HG03575 (cell line): Measurements from ENCODE around the gene WSB2.
"Not testable (repeated sequence)": the region's sequence is repeated elsewhere in the genome, so short reads cannot be mapped to it uniquely, and the experiment has no call there.

Experiments
- ATAC-seq: cut with Tn5 transposase; IDR thresholded peaks from one replicate; pipeline ENCODE4 v1.9.1; 2021; ENCODE audit not compliant: unreplicated experiment, insufficient number of reproducible peaks, low FRiP score; ENCODE audit errors: extremely low read depth

WSB2 gene

DNA sequence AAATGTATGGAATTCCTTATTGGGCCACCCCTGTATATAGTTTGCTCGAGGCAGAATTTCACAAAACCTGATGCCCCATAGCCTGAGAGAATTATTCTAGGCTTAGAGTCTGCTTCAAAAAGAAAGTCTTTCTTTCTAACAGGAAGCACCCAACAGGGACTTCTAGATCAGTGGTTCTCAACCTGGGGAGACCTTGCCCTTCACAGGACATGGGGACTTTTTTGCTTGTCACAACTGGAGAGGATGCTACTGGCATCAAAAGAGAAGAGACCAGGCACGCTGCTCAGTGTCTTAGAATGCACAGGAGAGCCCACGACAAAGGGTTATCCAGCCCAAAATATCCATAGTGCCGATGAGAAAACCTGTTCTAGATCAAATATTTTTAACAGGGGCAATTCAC, 18.9 kb downstream of the WSB2 start:
- no peak for ATAC-seq

DNA sequence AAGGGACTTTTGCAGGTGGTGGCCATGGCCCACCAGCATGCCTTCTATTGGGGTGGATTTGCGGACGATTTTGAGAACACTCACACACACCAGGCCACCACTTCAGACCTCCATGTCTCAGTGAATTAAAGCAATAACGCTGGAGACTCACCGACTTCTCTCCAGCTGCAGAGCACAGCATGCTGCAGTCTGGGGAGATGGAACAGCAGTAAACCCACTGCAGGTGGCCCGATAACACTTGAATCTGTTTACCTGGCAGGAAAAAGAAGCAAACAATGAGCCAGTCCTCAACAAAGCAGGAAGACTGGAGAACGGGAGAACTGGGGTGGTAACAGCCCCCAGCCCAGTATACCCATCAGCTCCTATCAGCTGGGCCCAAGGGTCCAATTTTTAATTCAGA, 22.8 kb downstream of the WSB2 start:
- ATAC-seq = no peak

GRCh38 chr12:118036672-118037411, 24.1 kb downstream of the WSB2 start:
- ATAC-seq = no peak

GRCh38 chr12:118035190-118036041, 25.6 kb downstream of the WSB2 start:
- peak; percentile 85 for ATAC-seq

DNA sequence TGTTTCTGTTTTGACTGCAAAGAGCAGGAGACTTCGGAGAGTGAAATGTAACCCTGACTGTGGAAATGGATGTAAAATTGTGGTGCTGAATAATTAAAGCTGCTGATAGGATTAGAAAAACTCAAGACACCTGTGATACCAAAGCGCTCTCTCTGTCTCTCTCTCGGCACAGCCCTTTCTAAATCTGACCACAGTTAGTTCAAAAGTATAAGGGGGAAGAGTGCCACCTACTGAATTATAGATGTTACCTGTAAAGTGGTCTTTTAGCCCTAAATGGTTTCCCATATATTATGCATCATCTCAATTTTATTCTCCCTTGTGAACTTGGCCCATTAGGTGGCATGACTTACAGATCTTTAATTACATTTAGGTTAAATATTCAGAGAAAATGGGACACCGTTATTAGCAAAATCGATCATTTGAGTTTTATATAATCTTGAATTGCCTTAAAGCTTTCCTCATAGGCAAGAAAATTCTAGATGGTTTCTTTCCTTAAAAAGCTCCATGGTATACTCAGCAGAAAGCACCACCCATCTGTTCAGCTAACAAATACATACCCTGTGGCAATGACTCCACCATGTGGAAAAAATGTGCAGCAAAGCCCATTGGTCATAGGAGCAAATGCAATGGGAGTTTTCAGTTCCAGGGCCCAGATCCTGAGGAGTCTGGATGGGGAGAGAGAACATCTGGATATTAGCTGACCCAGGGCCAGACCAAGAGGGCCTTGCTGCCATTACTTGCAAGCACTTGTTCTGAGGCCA, 26.4 kb downstream of the WSB2 start:
- ATAC-seq = no peak

- no peak for ATAC-seq
Observed at GRCh38 chr12:118033902-118034301, 27.1 kb downstream of the WSB2 start.

- ATAC-seq = no peak
Observed at GRCh38 chr12:118033323-118033722, 27.7 kb downstream of the WSB2 start.

- ATAC-seq = no peak
Observed at GRCh38 chr12:118032188-118032587, 28.8 kb downstream of the WSB2 start.

GRCh38 chr12:118029166-118029565, 31.8 kb downstream of the WSB2 start:
- no peak for ATAC-seq

DNA sequence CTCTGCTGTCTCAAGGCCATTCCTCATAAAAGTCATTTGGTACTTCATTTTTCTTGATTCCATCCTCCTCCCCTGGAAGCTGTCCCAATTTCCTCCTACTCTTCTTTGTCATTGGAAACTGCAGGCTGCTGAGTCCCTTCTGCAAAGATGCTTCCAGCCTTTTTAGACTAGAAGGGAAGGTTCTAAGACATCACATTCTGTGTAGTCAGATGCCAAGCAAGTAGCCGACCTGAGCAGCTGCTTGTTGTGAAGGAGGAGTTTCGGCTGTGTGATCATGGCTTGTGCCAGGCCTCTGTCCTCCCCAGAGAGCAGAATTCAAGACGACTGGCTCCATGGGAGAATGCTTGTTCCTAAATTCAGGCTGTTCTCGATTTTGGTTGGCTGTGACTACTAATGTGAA, 35.8 kb downstream of the WSB2 start:
- ATAC-seq = no peak

DNA sequence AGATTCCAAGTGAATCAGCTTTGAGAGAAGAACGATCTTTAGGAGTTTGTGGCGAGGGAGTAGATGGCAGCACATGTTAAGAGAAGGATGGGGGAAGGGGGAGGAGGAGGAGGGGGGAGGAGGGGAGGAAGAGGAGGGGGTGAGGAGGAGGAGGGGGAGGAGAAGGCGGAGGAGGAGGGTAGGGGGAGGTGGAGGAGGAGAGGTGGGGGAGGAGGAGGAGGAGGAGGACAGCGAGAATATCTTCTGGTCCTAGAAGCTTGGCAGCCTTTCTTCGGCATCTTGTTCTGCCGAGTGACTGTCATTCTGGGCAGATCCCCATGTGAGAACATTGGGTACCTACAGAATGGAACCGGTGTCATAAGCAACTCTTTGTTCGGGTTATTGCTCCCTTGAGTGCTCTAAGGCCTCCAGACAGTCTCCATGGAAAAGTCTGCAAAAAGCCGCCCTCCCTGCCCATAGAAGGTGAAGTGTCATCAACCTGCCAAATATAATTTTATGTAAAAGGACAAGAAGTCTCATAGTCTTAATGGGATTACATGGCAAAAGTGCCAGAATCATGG, 37.6 kb downstream of the WSB2 start:
- no peak for ATAC-seq

GRCh38 chr12:118022728-118023109, 38.3 kb downstream of the WSB2 start:
- ATAC-seq = no peak

DNA sequence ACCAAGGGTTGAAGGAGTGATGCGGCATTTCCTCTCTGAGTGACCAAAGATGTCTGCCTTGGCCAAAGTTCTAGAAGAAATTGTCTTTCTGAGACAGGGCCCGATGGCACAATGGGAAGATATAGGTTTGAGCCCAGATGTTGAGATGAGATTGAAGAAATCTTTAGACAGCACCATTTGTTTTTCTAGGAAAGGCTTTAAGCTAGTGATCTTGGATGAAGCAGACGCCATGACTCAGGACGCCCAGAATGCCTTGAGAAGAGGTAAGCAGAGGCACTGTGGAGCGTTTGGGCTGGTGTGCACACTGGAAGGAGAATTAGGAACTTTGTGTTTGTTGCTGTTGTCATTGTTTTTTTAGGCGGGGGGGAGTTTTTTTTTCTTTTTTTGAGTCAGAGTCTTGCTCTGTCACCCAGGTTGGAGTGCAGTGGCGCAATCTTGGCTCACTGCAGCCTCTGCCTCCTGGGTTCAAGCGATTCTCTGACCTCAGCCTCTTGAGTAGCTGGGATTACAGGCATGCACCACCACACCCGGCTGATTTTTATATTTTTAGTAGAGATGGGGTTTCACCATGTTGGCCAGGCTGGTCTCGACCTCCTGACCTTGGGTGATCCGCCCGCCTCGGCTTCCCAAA, 38.8 kb downstream of the WSB2 start:
- not testable (repeated sequence) for ATAC-seq

DNA sequence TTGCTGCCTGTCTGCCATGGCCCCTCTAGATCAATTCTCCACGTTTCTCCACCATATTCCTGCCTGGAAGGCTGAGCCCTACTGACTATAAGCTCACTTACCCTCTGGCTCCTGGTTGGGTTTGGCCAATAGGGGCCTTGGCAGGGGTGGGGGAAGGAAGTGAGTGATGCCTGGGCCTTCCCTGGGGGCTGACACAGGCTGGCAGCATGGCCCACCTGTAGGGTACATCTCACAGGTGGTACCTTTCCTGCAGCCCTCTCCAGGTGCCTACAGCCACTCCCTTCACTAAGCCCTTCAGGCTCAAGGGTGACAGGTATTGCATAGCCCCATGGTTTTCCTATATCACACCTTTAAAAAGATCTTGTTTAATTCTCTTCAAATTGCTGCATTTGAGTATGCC, 40.9 kb downstream of the WSB2 start:
- ATAC-seq = no peak

GRCh38 chr12:118017926-118018325, 43.1 kb downstream of the WSB2 start:
- ATAC-seq = no peak

DNA sequence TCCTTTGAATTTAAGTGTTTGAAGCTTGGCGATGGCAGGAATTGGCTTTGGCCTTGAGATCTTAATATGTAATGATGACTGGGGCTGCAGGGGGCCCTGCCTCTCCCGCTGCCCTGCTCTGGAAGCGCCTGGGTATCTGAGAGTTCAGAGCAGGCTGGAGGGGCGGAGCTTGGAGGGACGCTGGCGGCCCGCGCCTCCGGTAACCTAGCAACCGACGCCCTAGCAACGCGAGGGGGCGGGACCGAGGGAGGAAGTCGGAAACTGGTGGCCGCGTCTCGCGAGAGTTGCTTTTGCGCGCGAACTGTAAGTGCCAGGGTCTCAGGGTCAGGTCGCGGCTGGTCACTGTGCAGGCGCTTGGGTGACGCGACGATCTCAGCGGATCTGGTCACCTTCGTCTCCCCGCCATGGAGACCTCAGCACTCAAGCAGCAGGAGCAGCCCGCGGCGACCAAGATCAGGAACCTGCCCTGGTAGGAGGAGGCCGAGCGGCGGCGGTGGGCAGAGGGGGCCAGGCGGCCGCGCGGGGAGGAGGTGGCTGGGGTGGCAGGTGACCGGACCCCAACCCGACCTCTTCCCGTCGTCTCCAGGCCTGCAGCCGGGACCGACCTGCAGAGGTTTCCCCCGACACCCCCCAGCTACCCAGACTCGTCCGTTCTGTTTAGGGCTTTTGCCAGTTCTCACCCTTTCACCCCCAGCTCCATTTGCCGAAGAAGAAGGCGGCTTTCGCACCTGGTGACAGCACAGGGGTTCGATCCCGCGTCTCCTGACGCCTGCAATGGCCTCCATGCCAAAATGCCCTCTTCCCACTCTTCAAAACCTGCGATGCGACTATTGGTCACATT, 44.3 kb downstream of the WSB2 start, which contains the start of gene RFC5:
Gene RFC5 (plus strand): TSS at position 280 of the 841 bp plus-strand sequence. CDS start 125 bp downstream, at position 405.
- no peak for ATAC-seq

DNA sequence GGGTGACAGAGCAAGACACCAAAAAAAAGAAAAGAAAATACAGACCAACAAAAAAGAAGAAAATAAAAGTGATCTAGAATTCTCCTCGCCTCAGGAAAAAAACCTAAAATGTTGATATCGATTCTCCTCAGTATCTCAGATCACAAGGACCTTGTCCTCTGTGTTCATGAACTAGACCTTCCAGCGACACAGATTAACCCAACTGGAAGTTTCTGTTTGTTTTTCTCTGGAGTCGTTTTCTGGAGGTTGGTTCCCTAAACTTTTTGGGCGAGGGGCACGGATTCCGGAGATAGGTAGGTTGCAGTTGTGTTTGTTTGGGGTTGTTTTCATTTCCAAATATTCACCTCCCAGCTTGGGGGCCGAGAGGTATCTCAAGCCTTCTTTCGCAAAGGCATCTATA, 45.0 kb downstream of the WSB2 start:
- no peak for ATAC-seq

- no peak for ATAC-seq
Observed at GRCh38 chr12:118015306-118015705, 45.7 kb downstream of the WSB2 start.
